Right atrium auricular region (tissue), 2 donors: ENCODE results near the gene ARHGAP5. TPM values are rescaled to one million over a fixed set of nuclear protein-coding genes. Genes with fewer than 3 reads are reported as not detected.
A peak's percentile ranks its signal among the peaks of the same experiment; 100 is the strongest.

Experiments used
- DNase-seq: peaks from one replicate; pipeline ENCODE4 v3.0.0-alpha.2; 2019; ENCODE audit warnings: low spot score
- H3K27ac ChIP-seq, 2 donors: fragments of 200-600 bp; sonication (generic); 1 replicate in 1 of 2; 2 replicates in 1 of 2; pipeline ENCODE4 v1.5.1; 2016 to 2019
- H3K27me3 ChIP-seq, 2 donors: fragments of 200-600 bp; sonication (generic); one replicate each; pipeline versions ENCODE4 v1.5.1 to v1.6.0; 2017 to 2019
- H3K36me3 ChIP-seq: fragments of 200-600 bp; sonication (generic); one replicate; pipeline ENCODE4 v1.5.1; 2016
- H3K4me1 ChIP-seq, 2 donors: fragments of 200-600 bp; sonication (generic); one replicate each; pipeline versions ENCODE4 v1.5.1 to v1.6.0; 2017 to 2019
- H3K4me3 ChIP-seq, 2 donors: fragments of 200-600 bp; sonication (generic); 1 replicate in 1 of 2; 2 replicates in 1 of 2; pipeline ENCODE4 v1.5.1; 2017 to 2019; ENCODE audit warnings: mild to moderate bottlenecking in 1 of 2, moderate library complexity in 1 of 2
- H3K9me3 ChIP-seq, 2 donors: fragments of 200-600 bp; sonication (generic); one replicate each; pipeline ENCODE4 v1.5.1; 2019
- CTCF ChIP-seq, 2 donors: fragments of 200-600 bp; sonication (generic); IDR thresholded peaks; one replicate each; pipeline ENCODE4 v1.5.1; 2019; ENCODE audit warnings: antibody characterized with exemption in 2 of 2
- total RNA-seq, 2 donors: library from RNA; depleted of rRNA; stranded (reverse); fragments of >200 nt; gene quantifications; one replicate each; pipeline ENCODE4 v1.1.0, GENCODE V29; 2016

Gene ARHGAP5, protein sequence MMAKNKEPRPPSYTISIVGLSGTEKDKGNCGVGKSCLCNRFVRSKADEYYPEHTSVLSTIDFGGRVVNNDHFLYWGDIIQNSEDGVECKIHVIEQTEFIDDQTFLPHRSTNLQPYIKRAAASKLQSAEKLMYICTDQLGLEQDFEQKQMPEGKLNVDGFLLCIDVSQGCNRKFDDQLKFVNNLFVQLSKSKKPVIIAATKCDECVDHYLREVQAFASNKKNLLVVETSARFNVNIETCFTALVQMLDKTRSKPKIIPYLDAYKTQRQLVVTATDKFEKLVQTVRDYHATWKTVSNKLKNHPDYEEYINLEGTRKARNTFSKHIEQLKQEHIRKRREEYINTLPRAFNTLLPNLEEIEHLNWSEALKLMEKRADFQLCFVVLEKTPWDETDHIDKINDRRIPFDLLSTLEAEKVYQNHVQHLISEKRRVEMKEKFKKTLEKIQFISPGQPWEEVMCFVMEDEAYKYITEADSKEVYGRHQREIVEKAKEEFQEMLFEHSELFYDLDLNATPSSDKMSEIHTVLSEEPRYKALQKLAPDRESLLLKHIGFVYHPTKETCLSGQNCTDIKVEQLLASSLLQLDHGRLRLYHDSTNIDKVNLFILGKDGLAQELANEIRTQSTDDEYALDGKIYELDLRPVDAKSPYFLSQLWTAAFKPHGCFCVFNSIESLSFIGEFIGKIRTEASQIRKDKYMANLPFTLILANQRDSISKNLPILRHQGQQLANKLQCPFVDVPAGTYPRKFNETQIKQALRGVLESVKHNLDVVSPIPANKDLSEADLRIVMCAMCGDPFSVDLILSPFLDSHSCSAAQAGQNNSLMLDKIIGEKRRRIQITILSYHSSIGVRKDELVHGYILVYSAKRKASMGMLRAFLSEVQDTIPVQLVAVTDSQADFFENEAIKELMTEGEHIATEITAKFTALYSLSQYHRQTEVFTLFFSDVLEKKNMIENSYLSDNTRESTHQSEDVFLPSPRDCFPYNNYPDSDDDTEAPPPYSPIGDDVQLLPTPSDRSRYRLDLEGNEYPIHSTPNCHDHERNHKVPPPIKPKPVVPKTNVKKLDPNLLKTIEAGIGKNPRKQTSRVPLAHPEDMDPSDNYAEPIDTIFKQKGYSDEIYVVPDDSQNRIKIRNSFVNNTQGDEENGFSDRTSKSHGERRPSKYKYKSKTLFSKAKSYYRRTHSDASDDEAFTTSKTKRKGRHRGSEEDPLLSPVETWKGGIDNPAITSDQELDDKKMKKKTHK (N-terminal part only)
- 100 to 1,000 TPM; 145 to 160 TPM for total RNA-seq

DNA sequence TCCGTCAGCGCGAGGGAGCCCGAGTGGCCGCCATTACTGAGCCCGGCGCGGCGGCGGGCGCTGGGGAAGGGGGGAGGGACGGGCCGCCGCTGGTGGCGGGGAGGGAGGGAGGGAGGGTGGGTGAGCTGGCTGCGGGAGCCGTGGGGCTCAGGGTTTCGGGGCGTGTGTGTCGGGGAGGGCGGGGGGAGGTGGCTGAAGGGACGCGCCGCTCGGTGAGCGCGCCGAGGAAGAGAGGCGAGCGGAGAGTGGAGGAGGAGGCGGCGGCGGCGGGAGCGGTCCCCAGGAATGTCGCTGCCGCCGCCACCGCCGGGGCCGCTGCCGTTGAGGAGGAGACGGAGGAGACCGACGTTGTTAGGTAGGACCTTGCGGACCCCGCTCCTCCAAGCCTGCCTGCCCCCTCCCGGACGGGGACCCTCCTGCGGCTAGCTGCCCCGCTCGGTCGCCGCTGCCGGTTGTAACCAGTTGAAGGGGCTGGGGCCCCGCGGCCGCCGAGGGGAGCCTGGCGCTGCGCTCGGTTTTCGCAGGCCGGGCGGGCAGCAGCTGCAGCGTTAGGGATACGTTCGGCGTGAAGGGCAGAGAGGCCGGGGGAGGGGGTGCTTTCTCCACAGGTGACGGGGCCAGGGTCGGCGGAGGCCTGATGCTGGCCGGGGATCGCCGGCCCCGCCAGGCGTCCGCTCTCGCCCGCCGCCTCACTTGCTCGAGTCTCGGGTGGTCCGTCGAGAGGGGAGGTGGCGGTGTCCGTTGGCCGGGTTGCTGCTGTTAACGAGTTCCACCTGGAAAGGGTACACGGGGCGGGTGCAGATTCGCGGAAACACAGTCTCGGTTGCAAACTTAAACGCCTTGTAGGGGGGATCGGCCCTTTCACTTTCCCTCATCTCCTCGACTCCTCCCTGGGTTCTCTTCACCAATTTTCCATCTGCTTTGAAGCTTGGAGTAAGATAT is at the start of gene ARHGAP5:
TSS of gene ARHGAP5 (plus strand) at position 224 of the 942 bp plus-strand sequence. CDS start 13,366 bp downstream, outside the sequence.
- Histone ChIP-seq H3K4me1 (peaks cover 0 to 62% of the 10 kb centered on the region in 2 donors), H3K27me3 (no peaks in the 10 kb centered on the region), H3K36me3 (no peaks in the 10 kb centered on the region), H3K27ac (peak within 1 kb of the TSS; percentile 96 to 100), H3K9me3 (no peaks in the 10 kb centered on the region), H3K4me3 (peak within 1 kb of the TSS; percentile 89 to 98)
- DNase-seq = peak; percentile 64
- peak in 1 of 2 donors; percentile 35 for TF ChIP-seq CTCF (IDR thresholded peaks at IDR 0.05)

- no peak for DNase-seq
- no peaks in the 10 kb centered on the region for H3K36me3 ChIP-seq
- H3K27me3 ChIP-seq = no peaks in the 10 kb centered on the region
- no peak for TF ChIP-seq CTCF (IDR thresholded peaks at IDR 0.05)
- no peak overlapping the region for H3K4me3 ChIP-seq
- no peaks in the 10 kb centered on the region for H3K9me3 ChIP-seq
- no peak overlapping the region for H3K27ac ChIP-seq
- H3K4me1 ChIP-seq = no peaks in the 10 kb centered on the region
Measured at GRCh38 chr14:32028599-32028998, 48.5 kb upstream of the ARHGAP5 start.

GRCh38 chr14:32033543-32033942 is 43.6 kb upstream of the ARHGAP5 start:
- no peak for DNase-seq
- Histone ChIP-seq H3K27me3 (no peaks in the 10 kb centered on the region), H3K4me1 (no peaks in the 10 kb centered on the region), H3K4me3 (no peak overlapping the region), H3K9me3 (no peaks in the 10 kb centered on the region), H3K27ac (no peak overlapping the region), H3K36me3 (no peaks in the 10 kb centered on the region)
- no peak for TF ChIP-seq CTCF (IDR thresholded peaks at IDR 0.05)

DNA sequence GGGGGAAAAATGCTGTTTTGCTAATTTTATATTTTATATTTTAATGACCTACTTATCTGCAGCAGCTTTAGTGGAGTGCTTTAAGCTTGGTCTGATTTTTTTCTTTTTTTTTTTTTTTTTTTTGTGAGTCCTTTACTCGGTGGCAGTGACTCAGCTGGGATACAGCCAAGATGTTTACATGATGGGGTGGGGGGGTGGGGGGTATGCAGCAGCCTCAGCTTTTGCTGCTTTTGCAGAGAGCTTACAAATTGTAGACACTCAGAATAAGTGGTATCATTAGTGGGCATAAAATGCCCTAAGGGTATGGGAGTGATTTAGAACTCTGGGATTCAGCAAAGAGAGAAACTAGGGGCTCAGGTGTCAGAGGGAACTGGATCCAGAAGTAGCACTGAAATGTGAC is 38.2 kb upstream of the ARHGAP5 start:
- DNase-seq = no peak
- Histone ChIP-seq H3K9me3 (no peaks in the 10 kb centered on the region), H3K27ac (no peak overlapping the region), H3K27me3 (no peaks in the 10 kb centered on the region), H3K36me3 (no peaks in the 10 kb centered on the region), H3K4me3 (no peak overlapping the region), H3K4me1 (peaks cover 0 to 10% of the 10 kb centered on the region in 2 donors)
- no peak for TF ChIP-seq CTCF (IDR thresholded peaks at IDR 0.05)
